Head of caudate nucleus (tissue), 42 donors: ENCODE data around the gene RHOBTB1.
"Not testable (repeated sequence)": the region's sequence is repeated elsewhere in the genome, so short reads cannot be mapped to it uniquely, and the experiment has no call there.

ENCODE experiments used
- DNase-seq, 42 donors: peaks; one replicate each; pipeline versions ENCODE4 v3.0.0 to v3.0.0-alpha.2; 2020 to 2021; ENCODE audit warnings: mixed read lengths in 7 of 42
- intact Hi-C: fragments of 100-400 bp; cut with DNase I; formaldehyde crosslinking; loops from one replicate; pipeline ENCODE4 v1.15.0; 2022

RHOBTB1 gene

GRCh38 chr10:60846173-60846572, 97.8 kb downstream of the RHOBTB1 start:
- DNase-seq = peak in 3 of 42 donors; percentile 10 to 69 (median 23)
- intact Hi-C loops = no loop called here

GRCh38 chr10:60845038-60845437, 98.9 kb downstream of the RHOBTB1 start:
- DNase-seq = no peak
- intact Hi-C loops = no loop called here

GRCh38 chr10:60842694-60843093, 101.3 kb downstream of the RHOBTB1 start:
- intact Hi-C loops = no loop called here
- DNase-seq = no peak

- intact Hi-C loops = not testable (repeated sequence)
These were observed 102.8 kb downstream of the RHOBTB1 start for GRCh38 chr10:60841227-60841626.

GRCh38 chr10:60835049-60835448, 108.9 kb downstream of the RHOBTB1 start:
- intact Hi-C loops = no loop called here
- no peak for DNase-seq

More at GRCh38 chr10:60841227-60841626, 102.8 kb downstream of the RHOBTB1 start:
- not testable (repeated sequence) for DNase-seq

GRCh38 chr10:60834401-60834800, 109.6 kb downstream of the RHOBTB1 start:
- DNase-seq = no peak
- intact Hi-C loops = no loop called here

- DNase-seq, intact Hi-C loops: not testable (repeated sequence)
These were observed 111.8 kb downstream of the RHOBTB1 start for GRCh38 chr10:60832136-60832535.

- no peak for DNase-seq
- intact Hi-C loops = no loop called here
These were observed 115.5 kb downstream of the RHOBTB1 start for GRCh38 chr10:60828489-60828852.

- intact Hi-C loops = no loop called here
- no peak for DNase-seq
These were observed 116.0 kb downstream of the RHOBTB1 start for GRCh38 chr10:60827791-60828488.

- intact Hi-C loops = no loop called here
- DNase-seq = no peak
These were observed 118.5 kb downstream of the RHOBTB1 start for GRCh38 chr10:60825520-60825919.

- DNase-seq = no peak
- intact Hi-C loops = no loop called here
These were observed 120.7 kb downstream of the RHOBTB1 start for GRCh38 chr10:60823324-60823723.

GRCh38 chr10:60822809-60823208, 121.2 kb downstream of the RHOBTB1 start:
- no peak for DNase-seq
- intact Hi-C loops = no loop called here

- no peak for DNase-seq
- intact Hi-C loops = no loop called here
These were observed 122.3 kb downstream of the RHOBTB1 start for GRCh38 chr10:60821656-60822055.

GRCh38 chr10:60820093-60820754, 123.8 kb downstream of the RHOBTB1 start:
- intact Hi-C loops = no loop called here
- no peak for DNase-seq
